Testis (tissue), 3 donors: Measurements from ENCODE around the gene ISY1. TPM values are rescaled to one million over a fixed set of nuclear protein-coding genes. Genes with fewer than 3 reads are reported as not detected.

Experiments used
- DNase-seq: peaks from one replicate; pipeline ENCODE4 v3.0.0-alpha.2; 2019
- H3K27ac ChIP-seq, 2 donors: fragments of 200-600 bp; sonication (generic); one replicate each; pipeline ENCODE4 v1.5.1; 2019
- H3K27me3 ChIP-seq: fragments of 200-600 bp; sonication (generic); one replicate; pipeline ENCODE4 v1.5.1; 2019
- H3K36me3 ChIP-seq: fragments of 200-600 bp; sonication (generic); one replicate; pipeline ENCODE4 v1.5.1; 2017; ENCODE audit warnings: low read depth; ENCODE audit errors: missing control alignments
- H3K4me1 ChIP-seq: fragments of 200-600 bp; sonication (generic); one replicate; pipeline ENCODE4 v1.5.1; 2019
- H3K4me3 ChIP-seq, 2 donors: fragments of 200-600 bp; sonication (generic); one replicate each; pipeline ENCODE4 v1.5.1; 2017 to 2019
- H3K9me3 ChIP-seq: fragments of 200-600 bp; sonication (generic); one replicate; pipeline ENCODE4 v1.5.1; 2017
- CTCF ChIP-seq, 3 experiments: fragments of 450-650 bp in 2 of 3; fragments of 200-600 bp in 1 of 3; sonication (generic) in 1 of 3; IDR thresholded peaks; one replicate each; pipeline ENCODE4 v1.5.1; 2016 to 2019; ENCODE audit warnings: antibody characterized with exemption in 3 of 3, mild to moderate bottlenecking in 2 of 3, moderate library complexity in 1 of 3
- POLR2A ChIP-seq: fragments of 450-650 bp; IDR thresholded peaks from one replicate; pipeline ENCODE4 v1.6.1; 2017; ENCODE audit warnings: antibody characterized with exemption, mild to moderate bottlenecking, moderate library complexity
- WGBS, 2 donors: methylation state at CpG; one replicate each; pipeline ENCODE4 v1.1.5; 2018; 5-methylcytosine and 5-hydroxymethylcytosine counted together
- intact Hi-C: fragments of 100-400 bp; cut with DNase I; formaldehyde crosslinking; loops from one replicate; pipeline ENCODE4 v1.15.1; 2023; ENCODE audit warnings: low total_unique reads
- polyA plus RNA-seq: library from polyadenylated mRNA; stranded (reverse); fragments of 350-450 nt; fragmentation: Illumina TruSeq; extraction: RNeasy Lipid Tissue Mini Kit (QIAGEN cat#74804); gene quantifications from one replicate; pipeline ENCODE4 v1.2.3, GENCODE V29; 2014; ENCODE audit warnings: low read depth, low replicate concordance; ENCODE audit not compliant: insufficient read depth
- total RNA-seq, 2 donors: library from RNA; depleted of rRNA; stranded (reverse); fragments of >200 nt; gene quantifications; one replicate each; pipeline ENCODE4 v1.2.3, GENCODE V29; 2016

ISY1 gene
- total and polyA plus RNA-seq, 3 donors from 2014 or later = 19.4 to 21.0 (median 20.7) TPM

- no peak for DNase-seq
- Histone ChIP-seq H3K27ac (no peak overlapping the region), H3K27me3 (no peaks in the 10 kb centered on the region), H3K4me1 (no peaks in the 10 kb centered on the region), H3K36me3 (no peaks in the 10 kb centered on the region), H3K4me3 (no peak overlapping the region), H3K9me3 (no peaks in the 10 kb centered on the region)
- TF ChIP-seq CTCF (IDR thresholded peaks at IDR 0.05) (no peak), POLR2A (no peak)
- 85 to 93% methylated on average over 2 of the region's 2 CpGs for WGBS, 2 donors
- intact Hi-C loops = no loop called here
Measured at GRCh38 chr3:129131465-129132088, 29.3 kb downstream of the ISY1 start.

GRCh38 chr3:129130291-129130813 lies 30.5 kb downstream of the ISY1 start:
- intact Hi-C loops = no loop called here
- Histone ChIP-seq H3K9me3 (no peaks in the 10 kb centered on the region), H3K36me3 (no peaks in the 10 kb centered on the region), H3K4me1 (no peaks in the 10 kb centered on the region), H3K4me3 (no peak overlapping the region), H3K27me3 (no peaks in the 10 kb centered on the region), H3K27ac (no peak overlapping the region)
- 85 to 87% methylated on average over 13 of the region's 13 CpGs for WGBS, 2 donors
- no peak for TF ChIP-seq CTCF (IDR thresholded peaks at IDR 0.05)
- DNase-seq = no peak

- H3K36me3 ChIP-seq = no peaks in the 10 kb centered on the region
- TF ChIP-seq POLR2A (no peak), CTCF (IDR thresholded peaks at IDR 0.05) (no peak)
- no peaks in the 10 kb centered on the region for H3K4me1 ChIP-seq
- no peak for DNase-seq
- no peaks in the 10 kb centered on the region for H3K27me3 ChIP-seq
- no peak overlapping the region for H3K27ac ChIP-seq
- no peaks in the 10 kb centered on the region for H3K9me3 ChIP-seq
- intact Hi-C loops = no loop called here
- WGBS, 2 donors = 84 to 90% methylated on average over 11 to 16 of the region's 16 CpGs
- H3K4me3 ChIP-seq = no peak overlapping the region
Measured at GRCh38 chr3:129128357-129129155, 32.3 kb downstream of the ISY1 start.

- H3K4me1 ChIP-seq = no peaks in the 10 kb centered on the region
- H3K36me3 ChIP-seq = no peaks in the 10 kb centered on the region
- H3K27ac ChIP-seq = no peak overlapping the region
- DNase-seq = no peak
- no peaks in the 10 kb centered on the region for H3K9me3 ChIP-seq
- 77 to 78% methylated on average over 6 to 9 of the region's 9 CpGs for WGBS, 2 donors
- intact Hi-C loops = no loop called here
- no peak overlapping the region for H3K4me3 ChIP-seq
- no peaks in the 10 kb centered on the region for H3K27me3 ChIP-seq
- no peak for TF ChIP-seq POLR2A
- TF ChIP-seq CTCF (IDR thresholded peaks at IDR 0.05) = no peak
Measured at GRCh38 chr3:129126726-129127280, 34.1 kb downstream of the ISY1 start.
